ENCODE results near the gene OR10A4. TPM values are rescaled to one million over a fixed set of nuclear protein-coding genes. Genes with fewer than 3 reads are reported as not detected.
"Not testable (repeated sequence)": the region's sequence is repeated elsewhere in the genome, so short reads cannot be mapped to it uniquely, and the experiment has no call there.

The OR10A4 gene
- total RNA-seq, 1 donor from 2014 or later: not detected

- Histone ChIP-seq H3K27me3 (ENCODE audit: control insufficient read depth, insufficient read depth, low read length) (no peaks in the 10 kb centered on the region), H3K4me3 (ENCODE audit: low read depth, low read length) (no peak overlapping the region), H3K36me3 (ENCODE audit: control insufficient read depth, insufficient read depth, low read length) (no peaks in the 10 kb centered on the region)
- TF ChIP-seq CTCF (IDR thresholded peaks at IDR 0.05; ENCODE audit: insufficient read depth, low read length, severe bottlenecking): no peak
- FAIRE-seq (no peak), DNase-seq (ENCODE audit: low read depth) (peak; percentile 40)
These were observed 24.0 kb downstream of the OR10A4 start for GRCh38 chr11:6900327-6900999.

- not testable (repeated sequence) for H3K36me3 ChIP-seq (ENCODE audit: control insufficient read depth, insufficient read depth, low read length); FAIRE-seq; H3K4me3 ChIP-seq (ENCODE audit: low read depth, low read length); H3K27me3 ChIP-seq (ENCODE audit: control insufficient read depth, insufficient read depth, low read length); DNase-seq (ENCODE audit: low read depth)
These were observed 28.4 kb downstream of the OR10A4 start for GRCh38 chr11:6904804-6905203.

GRCh38 chr11:6911378-6911777 is 35.0 kb downstream of the OR10A4 start:
- no peaks in the 10 kb centered on the region for H3K27me3 ChIP-seq (ENCODE audit: control insufficient read depth, insufficient read depth, low read length)
- H3K36me3 ChIP-seq (ENCODE audit: control insufficient read depth, insufficient read depth, low read length): no peaks in the 10 kb centered on the region
- DNase-seq (ENCODE audit: low read depth) (no peak), FAIRE-seq (peak; percentile 7)
- TF ChIP-seq CTCF (IDR thresholded peaks at IDR 0.05; ENCODE audit: insufficient read depth, low read length, severe bottlenecking): no peak
- H3K4me3 ChIP-seq (ENCODE audit: low read depth, low read length): no peak overlapping the region

- no peak for TF ChIP-seq CTCF (IDR thresholded peaks at IDR 0.05; ENCODE audit: insufficient read depth, low read length, severe bottlenecking)
- no peaks in the 10 kb centered on the region for H3K36me3 ChIP-seq (ENCODE audit: control insufficient read depth, insufficient read depth, low read length)
These were observed 35.5 kb downstream of the OR10A4 start for GRCh38 chr11:6911948-6912347.

DNA sequence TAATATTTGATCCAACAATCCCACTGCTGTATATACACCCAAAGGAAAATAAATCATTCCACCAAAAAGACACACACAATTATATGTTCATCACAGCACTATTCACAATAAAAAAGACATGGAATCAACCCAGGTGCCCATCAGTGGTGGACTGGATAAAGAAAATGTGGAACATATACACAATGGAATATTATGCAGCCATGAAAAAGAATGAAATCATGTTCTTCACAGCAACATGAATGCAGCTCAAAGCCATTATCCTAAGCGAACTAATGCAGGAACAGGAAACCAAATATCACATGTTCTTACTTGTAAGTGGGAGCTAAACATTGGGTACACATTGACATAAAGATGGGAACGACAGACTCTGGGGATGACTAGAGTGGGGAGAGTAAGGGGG is 43.3 kb downstream of the OR10A4 start:
- Histone ChIP-seq H3K4me3 (ENCODE audit: low read depth, low read length) (no peak overlapping the region), H3K27me3 (ENCODE audit: control insufficient read depth, insufficient read depth, low read length) (no peaks in the 10 kb centered on the region), H3K36me3 (ENCODE audit: control insufficient read depth, insufficient read depth, low read length) (no peaks in the 10 kb centered on the region)
- TF ChIP-seq CTCF (IDR thresholded peaks at IDR 0.05; ENCODE audit: insufficient read depth, low read length, severe bottlenecking): no peak
- no peak for FAIRE-seq
- no peak for DNase-seq (ENCODE audit: low read depth)

More at GRCh38 chr11:6911948-6912347, 35.5 kb downstream of the OR10A4 start:
- FAIRE-seq (no peak), DNase-seq (ENCODE audit: low read depth) (peak; percentile 59)
- no peaks in the 10 kb centered on the region for H3K27me3 ChIP-seq (ENCODE audit: control insufficient read depth, insufficient read depth, low read length)
- H3K4me3 ChIP-seq (ENCODE audit: low read depth, low read length): no peak overlapping the region

DNA sequence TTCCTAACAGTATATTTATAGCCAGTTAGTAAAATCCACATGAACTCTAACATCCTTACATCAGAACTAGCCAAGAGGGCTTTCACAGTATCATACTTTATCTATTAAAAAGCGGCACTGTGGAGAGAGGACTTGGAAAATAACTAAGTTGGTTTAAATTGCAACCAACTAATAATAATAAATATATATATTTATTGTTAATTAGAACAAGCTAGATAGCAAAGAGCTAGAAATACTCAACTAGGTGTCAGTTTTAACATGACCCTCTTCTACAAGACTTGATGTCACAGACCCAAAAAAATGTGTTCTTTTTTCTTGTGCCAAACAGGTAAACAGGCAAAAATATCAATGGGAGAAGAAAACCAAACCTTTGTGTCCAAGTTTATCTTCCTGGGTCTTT is 44.3 kb downstream of the OR10A4 start, which contains the start of gene OR2D3:
TSS of gene OR2D3 (plus strand) at position 301 of the 400 bp plus-strand sequence. CDS start at position 301, 0 bp downstream.
- H3K4me3 ChIP-seq (ENCODE audit: low read depth, low read length): no peak within 1 kb of the TSS
- H3K36me3 ChIP-seq (ENCODE audit: control insufficient read depth, insufficient read depth, low read length): no peaks in the 10 kb centered on the region
- no peak for FAIRE-seq
- TF ChIP-seq CTCF (IDR thresholded peaks at IDR 0.05; ENCODE audit: insufficient read depth, low read length, severe bottlenecking): no peak
- DNase-seq (ENCODE audit: low read depth): no peak
- H3K27me3 ChIP-seq (ENCODE audit: control insufficient read depth, insufficient read depth, low read length): no peaks in the 10 kb centered on the region

All from bronchial epithelial cell (primary cell).